ENCODE results near the gene OVCA2. TPM values are rescaled to one million over a fixed set of nuclear protein-coding genes. Genes with fewer than 3 reads are reported as not detected.

OVCA2 gene
- total RNA-seq, 1 donor from 2014 or later: 69.0 TPM

- Histone ChIP-seq H3K4me3 (ENCODE audit: low read depth, low read length) (no peak overlapping the region), H3K27me3 (ENCODE audit: control insufficient read depth, insufficient read depth, low read length) (no peaks in the 10 kb centered on the region), H3K36me3 (ENCODE audit: control insufficient read depth, insufficient read depth, low read length) (peaks cover 18% of the 10 kb centered on the region)
- FAIRE-seq: peak; percentile 76
- peak; percentile 60 for DNase-seq (ENCODE audit: low read depth)
- TF ChIP-seq CTCF (IDR thresholded peaks at IDR 0.05; ENCODE audit: insufficient read depth, low read length, severe bottlenecking): no peak
Observed at GRCh38 chr17:2084766-2085647, 43.2 kb downstream of the OVCA2 start.

- Histone ChIP-seq H3K36me3 (ENCODE audit: control insufficient read depth, insufficient read depth, low read length) (peaks cover 18% of the 10 kb centered on the region), H3K4me3 (ENCODE audit: low read depth, low read length) (no peak overlapping the region), H3K27me3 (ENCODE audit: control insufficient read depth, insufficient read depth, low read length) (no peaks in the 10 kb centered on the region)
- FAIRE-seq: no peak
- no peak for DNase-seq (ENCODE audit: low read depth)
- TF ChIP-seq CTCF (IDR thresholded peaks at IDR 0.05; ENCODE audit: insufficient read depth, low read length, severe bottlenecking): no peak
Observed at GRCh38 chr17:2085648-2085949, 43.8 kb downstream of the OVCA2 start.

- TF ChIP-seq CTCF (IDR thresholded peaks at IDR 0.05; ENCODE audit: insufficient read depth, low read length, severe bottlenecking): no peak
- Histone ChIP-seq H3K4me3 (ENCODE audit: low read depth, low read length) (no peak overlapping the region), H3K27me3 (ENCODE audit: control insufficient read depth, insufficient read depth, low read length) (no peaks in the 10 kb centered on the region), H3K36me3 (ENCODE audit: control insufficient read depth, insufficient read depth, low read length) (peaks cover 14% of the 10 kb centered on the region)
- FAIRE-seq: peak; percentile 85
- no peak for DNase-seq (ENCODE audit: low read depth)
Observed at GRCh38 chr17:2086306-2086705, 44.5 kb downstream of the OVCA2 start.

GRCh38 chr17:2087597-2088211, 45.9 kb downstream of the OVCA2 start:
- no peak overlapping the region for H3K4me3 ChIP-seq (ENCODE audit: low read depth, low read length)
- TF ChIP-seq CTCF (IDR thresholded peaks at IDR 0.05; ENCODE audit: insufficient read depth, low read length, severe bottlenecking): no peak
- H3K36me3 ChIP-seq (ENCODE audit: control insufficient read depth, insufficient read depth, low read length): peaks cover 4% of the 10 kb centered on the region
- FAIRE-seq (peak; percentile 32), DNase-seq (ENCODE audit: low read depth) (no peak)
- no peaks in the 10 kb centered on the region for H3K27me3 ChIP-seq (ENCODE audit: control insufficient read depth, insufficient read depth, low read length)

- no peak for TF ChIP-seq CTCF (IDR thresholded peaks at IDR 0.05; ENCODE audit: insufficient read depth, low read length, severe bottlenecking)
Observed at GRCh38 chr17:2089021-2089422, 47.2 kb downstream of the OVCA2 start.

More at GRCh38 chr17:2089021-2089422, 47.2 kb downstream of the OVCA2 start:
- H3K36me3 ChIP-seq (ENCODE audit: control insufficient read depth, insufficient read depth, low read length): peaks cover 3% of the 10 kb centered on the region
- no peak for FAIRE-seq
- no peak for DNase-seq (ENCODE audit: low read depth)
- H3K27me3 ChIP-seq (ENCODE audit: control insufficient read depth, insufficient read depth, low read length): no peaks in the 10 kb centered on the region
- H3K4me3 ChIP-seq (ENCODE audit: low read depth, low read length): no peak overlapping the region

Measured in bronchial epithelial cell (primary cell).